Testis (tissue), 3 donors: ENCODE results near the gene TUFM. TPM values are rescaled to one million over a fixed set of nuclear protein-coding genes. Genes with fewer than 3 reads are reported as not detected.

ENCODE experiments used
- DNase-seq: peaks from one replicate; pipeline ENCODE4 v3.0.0-alpha.2; 2019
- H3K27ac ChIP-seq, 2 donors: fragments of 200-600 bp; sonication (generic); one replicate each; pipeline ENCODE4 v1.5.1; 2019
- H3K27me3 ChIP-seq: fragments of 200-600 bp; sonication (generic); one replicate; pipeline ENCODE4 v1.5.1; 2019
- H3K36me3 ChIP-seq: fragments of 200-600 bp; sonication (generic); one replicate; pipeline ENCODE4 v1.5.1; 2017; ENCODE audit warnings: low read depth; ENCODE audit errors: missing control alignments
- H3K4me1 ChIP-seq: fragments of 200-600 bp; sonication (generic); one replicate; pipeline ENCODE4 v1.5.1; 2019
- H3K4me3 ChIP-seq, 2 donors: fragments of 200-600 bp; sonication (generic); one replicate each; pipeline ENCODE4 v1.5.1; 2017 to 2019
- H3K9me3 ChIP-seq: fragments of 200-600 bp; sonication (generic); one replicate; pipeline ENCODE4 v1.5.1; 2017
- CTCF ChIP-seq, 3 experiments: fragments of 450-650 bp in 2 of 3; fragments of 200-600 bp in 1 of 3; sonication (generic) in 1 of 3; IDR thresholded peaks; one replicate each; pipeline ENCODE4 v1.5.1; 2016 to 2019; ENCODE audit warnings: antibody characterized with exemption in 3 of 3, mild to moderate bottlenecking in 2 of 3, moderate library complexity in 1 of 3
- POLR2A ChIP-seq: fragments of 450-650 bp; IDR thresholded peaks from one replicate; pipeline ENCODE4 v1.6.1; 2017; ENCODE audit warnings: antibody characterized with exemption, mild to moderate bottlenecking, moderate library complexity
- WGBS, 2 donors: methylation state at CpG; one replicate each; pipeline ENCODE4 v1.1.5; 2018; 5-methylcytosine and 5-hydroxymethylcytosine counted together
- intact Hi-C: fragments of 100-400 bp; cut with DNase I; formaldehyde crosslinking; loops from one replicate; pipeline ENCODE4 v1.15.1; 2023; ENCODE audit warnings: low total_unique reads
- polyA plus RNA-seq: library from polyadenylated mRNA; stranded (reverse); fragments of 350-450 nt; fragmentation: Illumina TruSeq; extraction: RNeasy Lipid Tissue Mini Kit (QIAGEN cat#74804); gene quantifications from one replicate; pipeline ENCODE4 v1.2.3, GENCODE V29; 2014; ENCODE audit warnings: low read depth, low replicate concordance; ENCODE audit not compliant: insufficient read depth
- total RNA-seq, 2 donors: library from RNA; depleted of rRNA; stranded (reverse); fragments of >200 nt; gene quantifications; one replicate each; pipeline ENCODE4 v1.2.3, GENCODE V29; 2016

Gene TUFM
- total and polyA plus RNA-seq, 3 donors from 2014 or later, result 134 to 213 (median 140) TPM

DNA sequence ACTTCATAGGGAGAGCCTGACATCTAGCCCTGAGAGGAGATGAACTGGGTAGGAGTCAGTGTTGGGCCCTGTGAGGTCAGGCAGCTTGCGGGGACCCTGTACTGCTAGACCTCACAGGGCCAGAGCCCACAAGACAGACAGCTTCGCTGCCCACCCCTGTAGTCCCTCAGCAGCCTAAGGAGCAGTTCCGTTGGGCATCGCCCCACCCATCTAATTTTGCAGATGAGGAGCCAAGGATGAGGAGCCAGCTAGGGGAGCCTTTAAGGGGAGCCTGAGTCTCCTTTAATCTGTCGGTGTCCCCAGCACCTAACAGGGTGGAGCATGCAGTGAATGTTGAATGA is 755 bp upstream of the TUFM start:
- WGBS, 2 donors, result 9 to 11% methylated on average over 4 to 5 of the region's 5 CpGs
- no peak for TF ChIP-seq POLR2A
- no peak for TF ChIP-seq CTCF (IDR thresholded peaks at IDR 0.05)
- Histone ChIP-seq H3K36me3 (no peaks in the 10 kb centered on the region), H3K4me3 (peak overlapping the region; percentile 80 to 90), H3K9me3 (no peaks in the 10 kb centered on the region), H3K27me3 (no peaks in the 10 kb centered on the region), H3K4me1 (peaks cover 13% of the 10 kb centered on the region), H3K27ac (peak overlapping the region; percentile 74 to 81)
- peak; percentile 25 for DNase-seq
- intact Hi-C loops, result no loop called here

- no peaks in the 10 kb centered on the region for H3K27me3 ChIP-seq
- TF ChIP-seq POLR2A (no peak), CTCF (IDR thresholded peaks at IDR 0.05) (no peak)
- 0 to 2% methylated on average over 8 to 16 of the region's 16 CpGs for WGBS, 2 donors
- H3K4me3 ChIP-seq, result peak overlapping the region; percentile 80 to 90
- intact Hi-C loops, result no loop called here
- H3K36me3 ChIP-seq, result no peaks in the 10 kb centered on the region
- no peaks in the 10 kb centered on the region for H3K9me3 ChIP-seq
- peaks cover 13% of the 10 kb centered on the region for H3K4me1 ChIP-seq
- no peak for DNase-seq
- peak overlapping the region; percentile 74 to 81 for H3K27ac ChIP-seq
Observed at GRCh38 chr16:28845761-28846079, 428 bp downstream of the TUFM start.

DNA sequence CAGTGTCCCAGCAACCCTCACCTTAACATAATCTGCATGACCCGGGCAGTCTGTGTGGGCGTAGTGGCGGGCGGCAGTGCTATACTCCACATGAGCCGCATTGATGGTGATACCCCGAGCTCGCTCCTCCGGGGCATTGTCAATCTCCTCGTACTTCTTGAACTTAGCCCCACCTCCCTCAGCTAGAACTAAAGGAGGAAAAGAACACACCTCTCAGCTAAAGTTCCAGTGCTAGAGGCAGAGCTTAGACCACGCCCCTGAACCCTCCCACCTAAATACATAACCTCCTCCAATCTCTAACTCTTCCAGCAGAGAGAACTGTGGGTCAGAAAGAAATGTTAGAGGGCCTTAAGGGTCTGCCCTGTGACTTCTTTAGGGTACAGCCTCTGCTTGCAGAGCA is 855 bp downstream of the TUFM start:
- no peaks in the 10 kb centered on the region for H3K9me3 ChIP-seq
- TF ChIP-seq POLR2A, result no peak
- TF ChIP-seq CTCF (IDR thresholded peaks at IDR 0.05), result no peak
- WGBS, 2 donors, result 27 to 31% methylated on average over 10 of the region's 10 CpGs
- H3K27me3 ChIP-seq, result no peaks in the 10 kb centered on the region
- H3K4me3 ChIP-seq, result peak overlapping the region; percentile 80 to 90
- intact Hi-C loops, result no loop called here
- DNase-seq, result peak; percentile 51
- peak overlapping the region in 1 of 2 donors; percentile 74 for H3K27ac ChIP-seq
- H3K4me1 ChIP-seq, result peaks cover 13% of the 10 kb centered on the region
- no peaks in the 10 kb centered on the region for H3K36me3 ChIP-seq

GRCh38 chr16:28844226-28844885 is 1.8 kb downstream of the TUFM start:
- Histone ChIP-seq H3K9me3 (no peaks in the 10 kb centered on the region), H3K4me1 (peaks cover 13% of the 10 kb centered on the region), H3K27ac (no peak overlapping the region), H3K27me3 (no peaks in the 10 kb centered on the region), H3K4me3 (no peak overlapping the region), H3K36me3 (no peaks in the 10 kb centered on the region)
- TF ChIP-seq CTCF (IDR thresholded peaks at IDR 0.05) (no peak), POLR2A (no peak)
- intact Hi-C loops, result no loop called here
- WGBS, 2 donors, result 87 to 88% methylated on average over 19 of the region's 19 CpGs
- no peak for DNase-seq

- Histone ChIP-seq H3K4me1 (peaks cover 13% of the 10 kb centered on the region), H3K9me3 (no peaks in the 10 kb centered on the region), H3K4me3 (no peak overlapping the region), H3K36me3 (no peaks in the 10 kb centered on the region), H3K27ac (no peak overlapping the region), H3K27me3 (no peaks in the 10 kb centered on the region)
- intact Hi-C loops, result no loop called here
- TF ChIP-seq POLR2A (no peak), CTCF (IDR thresholded peaks at IDR 0.05) (no peak)
- WGBS, 2 donors, result 87 to 94% methylated on average over 9 to 12 of the region's 12 CpGs
- DNase-seq, result no peak
Observed at GRCh38 chr16:28843766-28844165, 2.4 kb downstream of the TUFM start.
